Right renal cortex interstitium (tissue), 3 donors: Measurements from ENCODE around the gene CLDN11. TPM values are rescaled to one million over a fixed set of nuclear protein-coding genes. Genes with fewer than 3 reads are reported as not detected.

ENCODE experiments used
- DNase-seq, 3 donors: peaks; one replicate each; pipeline ENCODE4 v3.0.0-alpha.2; 2013; ENCODE audit warnings: low read depth in 3 of 3, low spot score in 2 of 3
- polyA plus RNA-seq, 3 donors: library from polyadenylated mRNA; unstranded; fragments of 120-200 nt; gene quantifications; one replicate each; pipeline ENCODE4 v1.2.1, GENCODE V29; 2013; ENCODE audit not compliant: insufficient read length in 3 of 3

CLDN11 gene
- 100 to 1,000 TPM; 154 to 224 (median 179) TPM for polyA plus RNA-seq

GRCh38 chr3:170418422-170419398 lies at the start of gene CLDN11:
Gene CLDN11 (plus strand): TSS chr3:170418868. CDS start chr3:170419067, 199 bp downstream.
- DNase-seq = no peak

DNA sequence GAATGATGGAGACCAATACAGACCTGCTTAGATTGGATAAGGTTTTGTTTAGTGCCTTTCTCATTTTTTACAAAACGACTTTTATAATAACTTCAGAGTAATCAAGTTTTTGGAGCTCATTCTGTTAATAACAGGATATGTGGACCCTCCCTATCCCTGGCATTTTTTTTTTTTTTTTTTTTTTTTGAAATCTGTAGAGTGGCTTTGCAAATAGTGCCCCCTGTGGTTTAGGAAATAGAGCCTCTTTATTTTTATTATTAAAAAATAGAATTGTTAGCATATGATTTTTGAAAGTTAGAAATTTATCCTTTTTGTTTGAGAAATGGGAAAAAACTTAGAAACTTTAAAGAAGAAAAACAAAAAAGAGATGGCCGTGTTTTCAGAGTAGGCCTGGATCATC lies 49.7 kb upstream of the CLDN11 start:
- no peak for DNase-seq

DNA sequence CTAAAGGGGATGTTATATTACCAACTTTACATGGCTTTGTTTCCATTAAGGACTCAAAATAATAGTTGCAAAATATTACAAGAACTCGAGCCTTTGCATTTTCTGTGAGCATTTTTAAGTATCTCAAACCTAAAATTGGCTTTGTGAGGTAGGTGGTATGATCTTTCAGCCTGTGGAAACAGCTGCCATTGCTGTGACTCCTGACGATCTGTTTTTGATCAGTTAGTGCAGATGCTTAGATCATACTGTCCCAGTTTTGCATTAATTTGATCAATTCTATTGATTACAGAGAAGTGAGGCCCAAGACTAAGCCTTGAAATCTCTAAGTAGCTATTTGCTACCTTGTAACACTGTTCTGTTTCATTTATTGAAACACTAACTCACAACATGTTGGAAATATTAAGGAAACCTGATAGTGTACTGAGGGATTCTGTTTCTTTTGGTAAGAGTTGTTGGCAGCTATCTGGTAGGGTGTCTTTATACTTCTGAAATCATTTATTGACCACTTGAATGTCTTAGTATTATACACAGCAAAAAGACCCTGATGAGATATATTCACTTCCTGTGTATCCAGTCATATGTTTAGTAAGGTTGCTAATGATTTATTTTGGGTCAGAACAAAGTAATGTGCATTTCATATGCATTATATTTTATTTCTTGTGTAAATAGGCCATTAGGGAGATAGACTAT lies 46.3 kb upstream of the CLDN11 start:
- DNase-seq = no peak

DNA sequence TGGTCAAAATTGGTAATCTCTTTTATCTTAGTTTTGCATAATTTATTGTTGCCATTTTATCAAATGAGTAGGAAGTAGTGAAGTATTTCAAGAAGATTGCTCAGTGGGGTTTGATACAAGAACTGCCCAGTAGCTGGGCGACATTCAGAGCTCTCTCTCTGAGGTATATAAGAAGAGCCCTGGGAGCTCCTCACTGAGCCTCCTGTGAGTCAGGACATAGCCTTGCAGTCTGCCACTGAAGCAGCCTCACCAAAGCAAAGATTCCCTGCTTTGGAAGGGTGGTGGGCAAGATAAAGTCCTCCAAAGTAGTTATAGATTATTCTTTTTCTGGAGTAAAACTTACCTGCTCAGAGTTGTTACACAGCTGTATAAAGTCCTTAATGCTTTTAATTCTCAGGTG lies 35.1 kb upstream of the CLDN11 start:
- no peak for DNase-seq

GRCh38 chr3:170386468-170386867 lies 32.2 kb upstream of the CLDN11 start:
- DNase-seq = no peak

GRCh38 chr3:170387950-170388349 lies 30.7 kb upstream of the CLDN11 start:
- DNase-seq = no peak

DNA sequence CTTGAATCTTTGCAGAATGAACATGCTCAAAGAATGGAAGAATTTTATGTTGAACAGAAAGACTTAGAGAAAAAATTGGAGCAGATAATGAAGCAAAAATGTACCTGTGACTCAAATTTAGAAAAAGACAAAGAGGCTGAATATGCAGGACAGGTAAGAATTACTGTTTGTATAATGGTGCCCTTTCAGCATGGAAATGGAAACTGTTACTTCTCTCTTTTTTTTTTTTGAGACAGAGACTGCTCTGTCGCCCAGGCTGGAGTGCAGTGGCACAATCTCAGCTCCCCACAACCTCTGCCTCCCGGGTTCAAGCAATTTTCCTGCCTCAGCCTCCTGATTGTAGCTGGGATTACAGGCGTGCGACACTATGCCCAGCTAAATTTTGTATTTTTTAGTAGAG lies 27.6 kb upstream of the CLDN11 start:
- DNase-seq = no peak

DNA sequence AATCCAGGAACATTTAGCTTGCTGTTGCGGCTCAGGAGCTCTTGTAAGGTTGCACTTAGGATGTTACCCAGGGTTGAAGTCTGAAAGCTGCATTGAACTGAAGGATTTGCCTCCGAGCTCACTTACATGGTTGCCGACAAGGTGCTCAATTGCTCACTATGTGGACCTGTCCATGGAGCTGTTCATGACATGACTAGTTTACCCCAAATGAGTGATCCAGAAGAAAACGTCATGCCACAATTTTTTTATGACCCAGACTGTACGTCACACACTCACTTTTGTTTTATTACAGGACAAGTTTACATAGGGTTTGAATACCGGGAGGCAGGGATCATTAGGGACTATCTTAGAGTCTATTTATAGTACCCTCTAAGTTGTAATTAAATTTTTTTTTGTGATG lies 21.0 kb upstream of the CLDN11 start:
- DNase-seq = no peak

- no peak for DNase-seq
Measured at GRCh38 chr3:170405101-170405500, 13.6 kb upstream of the CLDN11 start.

- DNase-seq = no peak
Measured at GRCh38 chr3:170410428-170411029, 8.1 kb upstream of the CLDN11 start.

DNA sequence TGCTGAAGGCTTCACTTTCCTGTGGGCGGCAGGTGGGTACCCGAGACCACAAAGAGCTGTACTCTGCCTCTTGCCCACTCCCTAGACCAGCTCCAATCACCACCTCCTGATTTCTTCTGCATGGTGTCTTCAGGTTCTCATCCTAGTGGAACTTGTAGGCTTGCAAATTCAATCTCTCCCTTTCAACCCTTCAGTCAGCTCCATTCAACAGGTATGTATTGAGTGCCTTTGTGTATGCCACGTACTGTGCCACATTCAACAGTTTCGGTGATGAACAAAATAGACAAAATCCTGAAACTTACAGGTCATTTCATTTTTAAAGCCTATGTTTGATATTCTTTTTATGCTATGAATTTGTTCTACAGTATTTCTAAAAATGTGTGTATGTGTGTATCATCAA lies 5.4 kb upstream of the CLDN11 start:
- no peak for DNase-seq

DNA sequence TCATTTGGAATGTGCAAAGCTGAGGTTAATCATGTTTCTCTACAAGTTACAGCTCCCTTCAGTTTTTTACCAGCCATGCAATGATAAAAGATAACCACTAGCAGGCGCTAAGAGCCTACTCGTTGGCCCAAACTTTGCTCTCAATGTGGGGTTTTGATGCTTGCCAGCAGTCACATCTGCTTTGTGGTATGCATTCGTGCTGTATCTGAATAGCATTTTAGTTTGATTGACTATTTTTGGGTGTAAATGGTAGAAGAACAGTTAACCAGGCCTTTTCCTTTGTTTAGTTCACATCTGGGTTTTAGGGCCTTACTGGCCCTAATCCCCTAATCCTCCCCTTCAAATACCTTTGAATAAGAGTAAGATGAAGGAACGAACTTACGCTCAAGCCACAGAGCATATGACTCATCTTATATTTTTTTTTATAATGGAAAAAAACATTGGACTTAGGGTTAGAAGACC lies 4.4 kb upstream of the CLDN11 start:
- DNase-seq = peak in 1 of 3 donors; percentile 60

GRCh38 chr3:170417090-170417489 lies 1.6 kb upstream of the CLDN11 start:
- DNase-seq = no peak

DNA sequence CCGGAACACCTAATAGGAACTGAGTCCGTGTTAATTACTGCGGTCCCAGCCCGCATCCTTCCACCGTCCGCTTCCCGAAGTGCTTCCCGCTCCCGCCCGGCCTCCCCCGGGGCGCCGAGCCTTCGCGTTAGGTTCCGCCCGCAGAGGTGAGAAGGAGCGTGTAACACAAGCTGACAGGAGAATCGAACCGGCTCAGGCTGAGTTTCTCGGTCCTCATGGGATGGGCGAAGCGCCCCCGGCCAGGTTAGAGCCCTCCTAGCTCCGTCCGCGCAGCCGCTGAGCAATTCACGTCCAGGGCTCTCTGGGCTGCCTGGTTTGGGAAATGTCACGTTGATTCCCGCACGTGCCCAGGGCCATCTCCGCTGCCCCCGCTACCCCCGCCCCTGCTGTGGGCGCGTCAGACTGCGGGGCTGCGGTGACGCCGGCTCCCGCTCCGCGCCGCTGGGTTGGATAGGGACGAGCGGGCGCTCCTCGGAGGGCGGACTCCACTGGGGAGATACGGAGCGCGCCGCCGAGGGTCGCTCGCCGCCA lies 954 bp downstream of the CLDN11 start:
- DNase-seq = no peak

GRCh38 chr3:170420307-170420821 lies 1.7 kb downstream of the CLDN11 start:
- no peak for DNase-seq

GRCh38 chr3:170421111-170421641 lies 2.5 kb downstream of the CLDN11 start:
- no peak for DNase-seq

GRCh38 chr3:170421758-170422157 lies 3.1 kb downstream of the CLDN11 start:
- DNase-seq = no peak

DNA sequence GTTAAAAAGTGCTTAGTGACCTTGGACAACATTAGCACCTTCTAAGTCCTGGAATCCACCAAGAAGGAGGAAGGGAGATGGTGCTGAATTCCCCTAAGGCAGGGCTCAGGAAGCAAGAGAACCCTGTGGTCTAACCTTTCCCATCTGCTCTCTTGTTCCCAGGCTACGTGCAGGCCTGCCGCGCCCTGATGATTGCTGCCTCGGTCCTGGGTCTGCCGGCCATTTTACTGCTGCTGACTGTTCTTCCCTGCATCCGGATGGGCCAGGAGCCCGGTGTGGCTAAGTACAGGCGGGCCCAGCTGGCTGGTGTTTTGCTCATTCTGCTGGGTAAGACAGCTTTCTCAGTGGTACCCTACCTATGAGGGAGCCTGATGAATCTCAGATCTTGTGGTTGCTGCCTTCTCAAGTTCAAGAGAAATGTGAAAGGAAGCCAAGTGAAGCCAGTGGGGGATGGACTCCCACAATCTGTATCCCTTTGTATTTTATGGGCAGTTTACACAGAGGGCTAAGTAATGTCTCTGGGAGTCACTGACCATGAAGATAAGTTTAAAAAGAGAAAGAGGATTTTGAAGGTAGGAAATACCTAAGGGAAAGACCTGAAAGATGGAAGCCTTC lies 4.4 kb downstream of the CLDN11 start:
- no peak for DNase-seq

GRCh38 chr3:170424879-170425278 lies 6.2 kb downstream of the CLDN11 start:
- no peak for DNase-seq
